Fibroblast of mammary gland (primary cell): ENCODE results near the gene MYO1D.

Experiments used
- DNase-seq: peaks from one replicate; pipeline ENCODE4 v3.0.0-alpha.2; 2010; ENCODE audit warnings: low read depth
- H3K4me3 ChIP-seq: 2 replicates; pipeline ENCODE4 v1.5.1; 2011; ENCODE audit warnings: low read depth, mild to moderate bottlenecking, low read length, moderate library complexity; ENCODE audit not compliant: control insufficient read depth
- CTCF ChIP-seq: conservative IDR thresholded peaks from 2 replicates; pipeline ENCODE4 v1.5.1; 2011; ENCODE audit warnings: low read depth, low read length, inconsistent platforms; ENCODE audit not compliant: control insufficient read depth, insufficient read depth

MYO1D gene

DNA sequence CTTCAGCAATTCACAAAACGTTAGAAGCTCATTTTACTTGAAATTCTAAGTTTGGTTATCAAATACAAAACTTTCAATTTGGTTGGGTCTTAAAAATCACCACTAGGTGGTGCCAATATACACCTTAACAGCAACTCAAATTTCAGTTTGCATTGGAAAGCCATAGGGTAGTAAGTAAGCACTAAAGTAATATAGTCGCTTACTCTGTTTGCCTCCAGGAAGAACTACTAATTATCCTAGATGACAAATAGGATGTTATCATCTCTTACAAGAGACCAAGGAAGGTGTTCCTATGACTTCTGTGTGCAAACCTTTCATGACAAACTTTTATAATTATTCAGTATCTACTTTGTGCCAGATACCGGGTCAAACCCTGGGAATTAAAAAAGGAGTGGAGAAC, 93.3 kb downstream of the MYO1D start:
- H3K4me3 ChIP-seq, result no peak overlapping the region
- DNase-seq, result peak; percentile 76
- TF ChIP-seq CTCF, result peak; percentile 69

DNA sequence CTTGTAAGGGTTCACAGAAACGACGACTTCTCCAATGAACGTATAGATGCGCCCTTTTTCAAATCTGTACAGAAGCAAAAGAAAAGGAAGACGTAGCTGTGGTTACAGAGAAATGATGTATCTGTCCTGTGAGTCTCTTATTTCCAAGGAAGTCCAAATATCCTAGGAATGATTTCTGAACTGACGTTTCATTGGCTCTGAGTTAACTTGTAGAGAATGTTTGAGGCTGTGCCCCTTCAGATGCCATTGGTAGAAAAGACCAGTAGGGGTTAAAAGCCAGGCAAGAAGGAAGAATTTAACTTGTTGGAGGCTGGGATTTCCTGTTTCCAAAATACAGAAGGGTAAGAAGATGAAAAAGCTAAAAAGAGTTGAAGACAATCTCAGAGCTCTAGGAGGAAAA, 96.2 kb downstream of the MYO1D start:
- DNase-seq, result no peak
- H3K4me3 ChIP-seq, result no peak overlapping the region
- TF ChIP-seq CTCF, result no peak

- no peak for DNase-seq
- TF ChIP-seq CTCF, result no peak
- H3K4me3 ChIP-seq, result no peak overlapping the region
Measured at GRCh38 chr17:32777922-32778321, 99.0 kb downstream of the MYO1D start.

DNA sequence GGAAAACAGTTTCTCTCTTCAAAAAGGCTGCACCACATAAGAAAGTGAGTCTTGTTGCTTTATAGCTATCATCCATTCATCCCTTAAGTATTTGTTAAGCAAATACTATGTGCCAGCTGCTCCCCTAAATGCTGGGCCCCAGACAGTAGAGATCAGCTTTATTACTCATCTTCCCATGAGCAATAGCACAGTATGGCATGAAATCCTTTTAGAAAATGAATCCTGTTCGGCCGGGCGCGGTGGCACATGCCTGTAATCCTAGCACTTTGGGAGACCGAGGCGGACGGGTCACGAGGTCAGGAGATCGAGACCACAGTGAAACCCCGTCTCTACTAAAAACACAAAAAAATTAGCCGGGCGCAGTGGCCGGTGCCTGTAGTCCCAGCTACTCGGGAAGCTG, 99.5 kb downstream of the MYO1D start:
- H3K4me3 ChIP-seq, result no peak overlapping the region
- no peak for TF ChIP-seq CTCF
- peak; percentile 43 for DNase-seq

DNA sequence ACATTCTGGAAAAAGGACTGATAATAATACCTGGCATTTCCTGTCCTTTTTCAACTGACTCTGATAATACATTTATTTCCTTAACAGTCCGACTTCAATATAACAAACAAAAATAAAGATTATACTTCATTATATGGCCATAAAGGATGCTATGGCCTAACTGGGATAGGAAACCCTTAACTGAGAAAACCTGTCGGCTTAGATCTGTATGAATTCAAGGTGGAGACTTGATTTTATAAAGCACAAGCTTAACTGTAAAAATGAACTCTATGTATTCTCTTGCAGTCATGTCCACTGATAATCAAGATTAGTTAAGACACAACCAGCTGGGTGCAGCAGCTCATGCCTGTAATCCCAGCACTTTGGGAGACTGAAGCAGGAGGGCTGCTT, 102.2 kb downstream of the MYO1D start:
- no peak for DNase-seq
- no peak for TF ChIP-seq CTCF
- no peak overlapping the region for H3K4me3 ChIP-seq

DNA sequence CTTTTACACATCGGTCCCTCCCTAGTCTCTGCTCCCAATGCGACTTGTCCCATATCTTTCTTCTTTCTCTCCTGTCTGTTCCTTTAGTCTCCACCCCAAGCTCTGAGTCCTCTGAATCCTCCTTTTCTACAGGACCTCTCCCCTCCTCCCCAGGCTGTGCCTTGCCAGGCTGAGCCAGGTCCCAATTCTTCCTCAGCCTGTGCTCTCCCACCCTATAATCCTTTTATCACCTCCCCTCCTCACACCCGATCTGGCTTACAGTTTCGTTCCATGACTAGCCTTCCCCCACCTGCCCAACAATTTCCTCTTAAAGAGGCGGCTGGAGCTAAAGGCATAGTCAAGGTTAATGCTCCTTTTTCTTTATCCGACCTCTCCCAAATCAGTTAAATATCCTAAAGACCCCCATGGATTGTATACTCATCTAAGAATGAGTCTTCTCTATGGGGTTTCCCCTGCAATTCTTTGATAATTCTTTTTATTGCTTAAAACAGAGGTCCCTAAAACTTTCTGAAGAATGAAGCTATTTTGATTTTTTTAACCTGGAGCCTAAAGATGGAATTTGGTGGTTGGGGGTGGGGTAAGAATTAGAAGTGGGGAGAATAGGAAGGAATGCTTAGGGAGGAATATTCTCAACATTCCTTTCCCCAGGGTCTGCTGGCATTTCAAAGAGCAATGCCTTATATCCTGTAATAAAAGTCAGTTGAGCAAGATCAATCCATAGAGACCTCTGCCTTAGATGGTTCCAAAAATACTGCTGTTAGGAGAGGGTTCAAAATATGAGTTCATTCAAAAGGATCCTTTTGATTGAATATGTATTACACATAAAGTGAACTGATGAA, 102.8 kb downstream of the MYO1D start:
- H3K4me3 ChIP-seq, result no peak overlapping the region
- DNase-seq, result no peak
- TF ChIP-seq CTCF, result no peak
